Left colon (tissue), 2 donors: ENCODE results near the gene SLC41A1. TPM values are rescaled to one million over a fixed set of nuclear protein-coding genes. Genes with fewer than 3 reads are reported as not detected.

Experiments used
- ATAC-seq: fragments of 200-7000 bp; cut with Tn5 transposase; one replicate; pipeline ENCODE4 v1.9.1; 2020; ENCODE audit warnings: mild to moderate bottlenecking, moderate library complexity
- DNase-seq, 2 donors: peaks; one replicate each; pipeline ENCODE4 v3.0.0-alpha.2; 2020
- intact Hi-C, 2 donors: fragments of 100-400 bp; cut with DNase I in 1 of 2; cut with micrococcal nuclease in 1 of 2; formaldehyde crosslinking; loops; one replicate each; pipeline versions ENCODE4 v1.11.2 to v1.14.0; 2022; cut with DNase I, micrococcal nuclease
- total RNA-seq, 2 donors: library from RNA; stranded (reverse); fragmentation: NEBNext Ultra II Directional; extraction: Animal tissue kit (Norgen Biotek cat#: 25700); gene quantifications; one replicate each; pipeline ENCODE4 v1.2.1, GENCODE V29; 2021
- donor health status: DM: no; HTN: no; CAD: no.
- donor health status: DM: yes; HTN: yes; CAD: no.

Gene SLC41A1
- total RNA-seq, 2 donors from 2014 or later, result 4.4 to 4.9 TPM

DNA sequence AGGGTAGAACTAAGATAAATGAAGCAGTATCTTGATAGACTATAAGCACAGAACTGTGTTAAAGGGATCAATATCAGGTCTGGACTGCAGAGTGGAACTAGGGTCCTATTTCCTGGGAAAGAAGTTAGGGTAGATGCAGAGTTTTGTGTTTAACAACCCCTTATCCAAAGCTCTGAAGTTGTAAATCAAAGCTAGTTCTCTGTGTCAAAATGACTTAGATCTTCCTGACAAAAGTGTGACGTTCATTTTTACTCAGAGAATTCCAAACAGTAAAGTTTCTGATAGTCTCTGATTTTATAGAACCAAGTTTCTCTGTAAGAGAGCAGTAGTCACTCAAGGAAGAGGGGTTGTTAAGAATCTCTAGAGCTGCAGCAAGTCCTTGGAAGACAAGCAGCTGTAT, 71.3 kb downstream of the SLC41A1 start:
- intact Hi-C loops, result no loop called here
- ATAC-seq (no peak), DNase-seq (no peak)

DNA sequence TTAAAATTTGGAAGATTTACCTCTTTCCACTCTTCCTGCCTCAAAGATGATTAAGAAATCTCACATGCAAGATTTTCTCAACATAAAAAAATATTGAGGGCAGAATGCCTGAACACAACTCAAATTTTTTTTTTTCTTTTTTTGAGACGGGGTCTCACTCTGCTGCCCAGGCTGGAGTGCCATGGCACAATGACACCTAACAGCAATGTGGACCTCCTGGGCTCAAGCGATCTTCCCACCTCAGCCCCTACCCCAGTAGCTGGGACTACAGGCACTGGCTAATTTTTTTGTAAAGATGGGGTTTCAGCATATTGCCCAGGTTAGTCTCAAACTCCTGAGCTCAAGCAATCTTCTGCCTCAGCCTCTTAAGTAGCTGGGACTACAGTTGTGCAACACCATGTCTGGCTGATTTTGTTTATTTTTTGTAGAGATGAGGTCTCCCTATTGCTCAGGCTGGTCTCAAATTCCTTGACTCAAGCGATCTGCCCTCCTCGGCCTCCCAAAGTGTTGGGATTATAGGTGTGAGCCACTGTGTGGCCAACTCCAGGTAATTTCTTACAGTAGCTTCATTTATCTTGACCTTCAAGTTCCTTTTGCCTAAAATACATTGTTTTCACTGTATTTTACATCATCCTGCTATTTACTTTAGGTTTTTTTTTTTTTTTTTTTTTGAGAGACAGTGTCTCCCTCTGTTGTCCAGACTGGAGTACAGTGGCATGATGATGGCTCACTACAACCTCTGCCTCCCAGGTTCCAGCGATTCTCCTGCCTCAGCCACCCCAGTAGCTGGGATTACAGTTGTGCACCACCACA, 73.4 kb downstream of the SLC41A1 start:
- no peak for ATAC-seq
- intact Hi-C loops, result no loop called here

More for the DNA sequence above, 73.4 kb downstream of the SLC41A1 start:
- DNase-seq, result no peak

Other genes starting within 250 kb of the SLC41A1 start
- 10 to 100 TPM; 37.4 to 39.5 TPM for gene ELK4, start 181.2 kb downstream of the SLC41A1 start, total RNA-seq
- 10 to 100 TPM; 19.5 to 30.8 TPM for gene SLC45A3, start 132.7 kb downstream of the SLC41A1 start, total RNA-seq
- 10 to 100 TPM; 74.6 to 78.1 TPM for gene NUCKS1, start 63.0 kb downstream of the SLC41A1 start, total RNA-seq
- 1 to 10 TPM; 7.3 to 8.0 TPM for gene RAB29, start 37.7 kb downstream of the SLC41A1 start, total RNA-seq
- gene PM20D1, start 36.9 kb upstream of the SLC41A1 start, total RNA-seq, result under 1 TPM in 1 of 2 donors, not detected in 1; 0.17 TPM
- not detected for gene SLC26A9, start 130.3 kb upstream of the SLC41A1 start, total RNA-seq
- 1 to 10 TPM in 1 of 2 donors, under 1 TPM in 1; 0.34 to 2.3 TPM for gene RAB7B, start 190.2 kb upstream of the SLC41A1 start, total RNA-seq
- 10 to 100 TPM; 20.7 to 57.4 TPM for gene CTSE, start 210.7 kb upstream of the SLC41A1 start, total RNA-seq
- 1 to 10 TPM in 1 of 2 donors, under 1 TPM in 1; 0.43 to 1.6 TPM for gene RHEX, start 240.0 kb upstream of the SLC41A1 start, total RNA-seq